Lower lobe of right lung (tissue), 2 donors: Measurements from ENCODE around the gene RBP4. TPM values are rescaled to one million over a fixed set of nuclear protein-coding genes. Genes with fewer than 3 reads are reported as not detected.

Experiments
- ATAC-seq, 2 donors: fragments of 200-7000 bp; cut with Tn5 transposase; one replicate each; pipeline ENCODE4 v1.9.1; 2020 to 2022; ENCODE audit warnings: mild to moderate bottlenecking in 2 of 2, moderate library complexity in 2 of 2
- DNase-seq: peaks from one replicate; pipeline ENCODE4 v3.0.0-alpha.2; 2020
- H3K27ac ChIP-seq: fragments of 200-600 bp; one replicate; pipeline ENCODE4 v1.8.0; 2022
- H3K27me3 ChIP-seq: fragments of 200-600 bp; one replicate; pipeline ENCODE4 v1.8.0; 2022; ENCODE audit warnings: low read depth
- H3K36me3 ChIP-seq: fragments of 200-600 bp; one replicate; pipeline ENCODE4 v1.8.0; 2022; ENCODE audit warnings: mild to moderate bottlenecking
- H3K4me1 ChIP-seq: fragments of 200-600 bp; one replicate; pipeline ENCODE4 v1.8.0; 2022
- H3K4me3 ChIP-seq: fragments of 200-600 bp; one replicate; pipeline ENCODE4 v1.8.0; 2022; ENCODE audit warnings: mild to moderate bottlenecking
- H3K9me3 ChIP-seq: fragments of 200-600 bp; one replicate; pipeline ENCODE4 v1.8.0; 2022
- CTCF ChIP-seq: fragments of 200-600 bp; IDR thresholded peaks from one replicate; pipeline ENCODE4 v1.8.0; 2022; ENCODE audit warnings: antibody characterized with exemption, mild to moderate bottlenecking
- intact Hi-C: fragments of 100-400 bp; cut with DNase I; formaldehyde crosslinking; loops from one replicate; pipeline ENCODE4 v1.11.0; 2022
- long read RNA-seq: library from polyadenylated mRNA; unstranded; transcript quantifications from one replicate; pipeline ENCODE4 v2.0.0, GENCODE V29; 2021
- total RNA-seq: library from RNA; stranded (reverse); fragmentation: NEBNext Ultra II Directional; extraction: Animal tissue kit (Norgen Biotek cat#: 25700); gene quantifications from one replicate; pipeline ENCODE4 v1.2.1, GENCODE V29; 2021
- donor health status: DM: no; HTN: yes; CAD: no; lungs with severe emphysema.

RBP4 gene
- 17.4 TPM for total RNA-seq
- long read RNA-seq, transcript RBP4-201 (6 exons, 1,068 nt) = major isoform, 23 of 25 reads
- long read RNA-seq, partial matches to known transcripts = 1 of 25 reads
- long read RNA-seq, other reads (novel, unspliced or antisense) = 1 of 25 reads

DNA sequence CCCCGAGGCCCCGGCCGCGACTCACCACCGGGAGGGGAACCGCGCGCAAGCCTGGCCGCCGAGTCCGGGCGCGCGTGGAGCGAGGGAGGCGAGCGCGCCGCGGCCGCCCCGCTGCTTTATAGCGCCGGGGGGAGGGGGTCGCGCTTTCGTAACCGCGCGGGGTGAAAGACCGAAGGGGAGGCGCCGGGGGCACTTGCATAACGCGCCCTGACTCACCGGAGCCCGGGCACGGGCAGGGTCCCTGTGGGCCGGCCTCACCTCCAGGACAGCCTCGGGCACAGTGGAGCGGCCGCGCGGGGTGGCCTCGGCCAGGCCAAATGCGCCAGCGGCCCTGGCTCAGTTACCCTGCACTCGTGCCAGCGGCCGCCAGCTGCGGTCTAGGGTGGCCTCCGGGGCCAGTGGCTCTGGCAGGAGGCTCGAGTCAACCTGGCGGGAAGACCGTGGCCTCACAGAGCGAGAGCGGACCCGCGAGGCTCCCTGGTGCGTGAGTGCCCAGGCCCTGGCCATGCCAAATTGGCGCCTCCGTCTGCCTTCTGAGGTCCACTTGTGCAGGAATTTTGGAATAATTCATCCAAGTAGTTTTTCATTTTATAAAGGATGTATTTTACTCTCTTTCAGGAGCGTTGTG, at the start of gene RBP4:
TSS of gene RBP4 (minus strand) at position 90 of the 628 bp plus-strand sequence. CDS start 207 bp downstream, outside the sequence.
- no peak within 1 kb of the TSS for H3K27ac ChIP-seq

DNA sequence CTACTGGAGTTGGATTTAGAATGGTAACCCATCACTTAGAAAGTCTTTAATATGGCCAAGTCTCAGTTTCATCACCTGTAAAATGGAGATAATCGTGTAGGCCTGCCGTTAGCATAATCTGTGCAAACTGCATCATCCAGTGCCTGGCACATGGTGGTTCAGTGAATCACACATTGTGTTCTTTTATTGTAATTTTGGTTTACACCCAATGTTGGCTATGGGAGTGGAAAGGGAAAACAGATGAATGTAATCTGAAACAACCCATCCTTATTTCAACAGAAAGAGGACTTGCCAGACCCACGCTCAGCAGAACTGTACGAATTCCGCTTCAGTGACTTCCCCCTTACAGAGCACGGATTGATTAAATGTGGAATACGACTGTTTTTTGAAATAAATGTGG, 38.8 kb upstream of the RBP4 start:
- H3K36me3 ChIP-seq = no peaks in the 10 kb centered on the region
- intact Hi-C loops = no loop called here
- no peak for TF ChIP-seq CTCF

More for the DNA sequence above, at the start of gene RBP4:
- ATAC-seq (peak; percentile 50 to 69), DNase-seq (no peak)
- intact Hi-C loops = no loop called here
- Histone ChIP-seq H3K9me3 (no peaks in the 10 kb centered on the region), H3K36me3 (no peaks in the 10 kb centered on the region), H3K4me3 (peak within 1 kb of the TSS; percentile 46), H3K4me1 (peaks cover 8% of the 10 kb centered on the region), H3K27me3 (peaks cover 50% of the 10 kb centered on the region)
- no peak for TF ChIP-seq CTCF

GRCh38 chr10:93630625-93631557, 29.9 kb upstream of the RBP4 start:
- Histone ChIP-seq H3K9me3 (no peaks in the 10 kb centered on the region), H3K27me3 (no peaks in the 10 kb centered on the region), H3K4me3 (no peak overlapping the region), H3K4me1 (no peaks in the 10 kb centered on the region), H3K27ac (no peak overlapping the region), H3K36me3 (no peaks in the 10 kb centered on the region)
- ATAC-seq (peak in 1 of 2 donors; percentile 19), DNase-seq (no peak)
- no peak for TF ChIP-seq CTCF
- intact Hi-C loops = no loop called here

More for the DNA sequence above, 38.8 kb upstream of the RBP4 start:
- Histone ChIP-seq H3K4me3 (no peak overlapping the region), H3K9me3 (no peaks in the 10 kb centered on the region), H3K4me1 (no peaks in the 10 kb centered on the region), H3K27ac (no peak overlapping the region), H3K27me3 (no peaks in the 10 kb centered on the region)
- DNase-seq (no peak), ATAC-seq (no peak)

- no peak for TF ChIP-seq CTCF
- H3K4me3 ChIP-seq = no peak overlapping the region
- DNase-seq (no peak), ATAC-seq (no peak)
- H3K9me3 ChIP-seq = no peaks in the 10 kb centered on the region
- H3K27ac ChIP-seq = no peak overlapping the region
- intact Hi-C loops = no loop called here
- H3K27me3 ChIP-seq = no peaks in the 10 kb centered on the region
- H3K4me1 ChIP-seq = no peaks in the 10 kb centered on the region
- no peaks in the 10 kb centered on the region for H3K36me3 ChIP-seq
These were observed 28.7 kb upstream of the RBP4 start for GRCh38 chr10:93629647-93630305.

GRCh38 chr10:93628858-93629257, 27.8 kb upstream of the RBP4 start:
- ATAC-seq (no peak), DNase-seq (no peak)
- H3K4me1 ChIP-seq = no peaks in the 10 kb centered on the region
- no peaks in the 10 kb centered on the region for H3K27me3 ChIP-seq
- H3K27ac ChIP-seq = no peak overlapping the region
- intact Hi-C loops = no loop called here
- H3K4me3 ChIP-seq = no peak overlapping the region
- no peak for TF ChIP-seq CTCF
- no peaks in the 10 kb centered on the region for H3K9me3 ChIP-seq
- no peaks in the 10 kb centered on the region for H3K36me3 ChIP-seq
